ENCODE results near the gene TMED10. TPM values are rescaled to one million over a fixed set of nuclear protein-coding genes. Genes with fewer than 3 reads are reported as not detected.

The TMED10 gene
- polyA plus RNA-seq, 1 of the 3 experiments (the other 2 are of a cell fraction) = 168 TPM

- Histone ChIP-seq H3K4me1 (ENCODE audit: control insufficient read depth in 1 of 2, insufficient read depth in 2 of 2, low read depth in 1 of 2, low read length in 1 of 2) (no peaks in the 10 kb centered on the region), H2AFZ (ENCODE audit: low read depth) (no peak overlapping the region), H4K20me1 (ENCODE audit: insufficient read depth) (no peaks in the 10 kb centered on the region), H3K27me3 (ENCODE audit: insufficient read depth) (no peaks in the 10 kb centered on the region), H3K79me2 (ENCODE audit: insufficient read depth) (no peaks in the 10 kb centered on the region), H3K4me2 (no peak overlapping the region), H3K9ac (no peak overlapping the region), H3K36me3 (replicated peaks in 1 of 2; ENCODE audit: control insufficient read depth in 1 of 2, insufficient read depth in 2 of 2, low read length in 1 of 2) (peaks cover 48 to 51% of the 10 kb centered on the region in 2 experiments), H3K9me3 (no peaks in the 10 kb centered on the region), H3K27ac (ENCODE audit: low read depth in 2 of 2, low read length in 1 of 2) (no peak overlapping the region), H3F3A (replicated peaks; ENCODE audit: insufficient read depth) (peaks cover 10% of the 10 kb centered on the region), H3K4me3 (ENCODE audit: low read depth in 2 of 2, low read length in 1 of 2) (no peak overlapping the region), H3K9me2 (no peaks in the 10 kb centered on the region)
- no peak for DNase-seq
- POLR2A ChIA-PET = no interaction called here
- WGBS (ENCODE audit: low lambda C conversion rate) = 98% methylated on average over 8 of the region's 8 CpGs
- CTCF ChIA-PET = interaction anchor here (1.6 to 15.6 kb wide), 3 partner anchors 26 to 185 kb away, joined by 3 to 290 read pairs (median 8); no protein-coding TSS in a partner anchor
- TF ChIP-seq RFX5 (IDR thresholded peaks at IDR 0.05; ENCODE audit: low read length) = no peak
- TF ChIP-seq GATA2 (CRISPR knock-in tag; IDR thresholded peaks at IDR 0.05) = no peak
- TF ChIP-seq FOXJ3 (CRISPR knock-in tag; IDR thresholded peaks at IDR 0.05) = no peak
- no peak for TF ChIP-seq FOXM1 (IDR thresholded peaks at IDR 0.05; ENCODE audit: low read depth)
- no peak for TF ChIP-seq USF2 (IDR thresholded peaks at IDR 0.05; ENCODE audit: borderline replicate concordance, low read depth, low read length)
- TF ChIP-seq CTCF (IDR thresholded peaks at IDR 0.05) = no peak
- TF ChIP-seq JUND (IDR thresholded peaks at IDR 0.05) = no peak
- no peak for TF ChIP-seq MEF2A (IDR thresholded peaks at IDR 0.05; ENCODE audit: borderline replicate concordance, low read depth)
Measured at GRCh38 chr14:75091251-75091650, 85.2 kb downstream of the TMED10 start.

GRCh38 chr14:75090353-75090752, 86.1 kb downstream of the TMED10 start:
- no peaks in the 10 kb centered on the region for H3K9me3 ChIP-seq
- H3K36me3 ChIP-seq (replicated peaks in 1 of 2; ENCODE audit: control insufficient read depth in 1 of 2, insufficient read depth in 2 of 2, low read length in 1 of 2) = peaks cover 51 to 54% of the 10 kb centered on the region in 2 experiments
- H2AFZ ChIP-seq (ENCODE audit: low read depth) = no peak overlapping the region
- no peak overlapping the region for H3K9ac ChIP-seq
- H3K4me2 ChIP-seq = no peak overlapping the region
- peak overlapping the region in 1 of 2 experiments; percentile 35; a peak in 1 of 4 replicates for H3K27ac ChIP-seq (ENCODE audit: low read depth in 2 of 2, low read length in 1 of 2)
- H3K27me3 ChIP-seq (ENCODE audit: insufficient read depth) = no peaks in the 10 kb centered on the region
- H3K9me2 ChIP-seq = no peaks in the 10 kb centered on the region
- TF ChIP-seq FOXJ3 (CRISPR knock-in tag; IDR thresholded peaks at IDR 0.05) (no peak), CHD2 (IDR thresholded peaks at IDR 0.05; ENCODE audit: low read length, partially characterized antibody) (no peak), JUND (IDR thresholded peaks at IDR 0.05) (no peak), SMC3 (IDR thresholded peaks at IDR 0.05; ENCODE audit: low read depth, low read length) (no peak), EP300 (IDR thresholded peaks at IDR 0.05; ENCODE audit: borderline replicate concordance in 1 of 2, low read depth in 1 of 2, low read length in 1 of 2) (no peak), YY1 (IDR thresholded peaks at IDR 0.05; ENCODE audit: low read depth) (no peak)
- no peaks in the 10 kb centered on the region for H4K20me1 ChIP-seq (ENCODE audit: insufficient read depth)
- H3K4me1 ChIP-seq (ENCODE audit: control insufficient read depth in 1 of 2, insufficient read depth in 2 of 2, low read depth in 1 of 2, low read length in 1 of 2) = no peaks in the 10 kb centered on the region
- H3K79me2 ChIP-seq (ENCODE audit: insufficient read depth) = no peaks in the 10 kb centered on the region
- CTCF ChIA-PET = interaction anchor here (0.9 to 15.6 kb wide), 5 partner anchors 15 to 184 kb away, joined by 3 to 290 read pairs (median 33); no protein-coding TSS in a partner anchor
- H3K4me3 ChIP-seq (ENCODE audit: low read depth in 2 of 2, low read length in 1 of 2) = no peak overlapping the region
- 93% methylated on average over 3 of the region's 3 CpGs for WGBS (ENCODE audit: low lambda C conversion rate)
- DNase-seq = no peak
- POLR2A ChIA-PET = no interaction called here
- peaks cover 10% of the 10 kb centered on the region for H3F3A ChIP-seq (replicated peaks; ENCODE audit: insufficient read depth)
